AG04449 (cell line): ENCODE results near the gene HBM.

ENCODE experiments used
- CTCF ChIA-PET: fragments of 350-600 bp; formaldehyde crosslinking; extraction: SDS; loops from one replicate; lab custom pipeline; 2021; ENCODE audit warnings: antibody characterized with exemption; lab: Yijun Ruan, JAX
- POLR2A ChIA-PET: fragments of 400-600, 350-600 bp; formaldehyde crosslinking; extraction: SDS; loops from one replicate; lab custom pipeline; 2020; ENCODE audit warnings: antibody characterized with exemption, inconsistent platforms; lab: Yijun Ruan, JAX
- DNase-seq: peaks from one replicate; pipeline ENCODE4 v3.0.0-alpha.2; 2010; ENCODE audit warnings: low read depth, low spot score
- H3K4me3 ChIP-seq: 2 replicates; pipeline ENCODE4 v1.5.1; 2011; ENCODE audit warnings: low read depth, mild to moderate bottlenecking, control low read depth, low read length
- TF ChIP-seq, protein P1 (sequence below): IDR thresholded peaks from one replicate; pipeline ENCODE4 v1.5.1; 2011; ENCODE audit warnings: mild to moderate bottlenecking, moderate library complexity, low read length, control low read depth, inconsistent platforms; ENCODE audit not compliant: insufficient read depth; ENCODE audit errors: missing control alignments

Gene HBM, protein sequence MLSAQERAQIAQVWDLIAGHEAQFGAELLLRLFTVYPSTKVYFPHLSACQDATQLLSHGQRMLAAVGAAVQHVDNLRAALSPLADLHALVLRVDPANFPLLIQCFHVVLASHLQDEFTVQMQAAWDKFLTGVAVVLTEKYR

DNA sequence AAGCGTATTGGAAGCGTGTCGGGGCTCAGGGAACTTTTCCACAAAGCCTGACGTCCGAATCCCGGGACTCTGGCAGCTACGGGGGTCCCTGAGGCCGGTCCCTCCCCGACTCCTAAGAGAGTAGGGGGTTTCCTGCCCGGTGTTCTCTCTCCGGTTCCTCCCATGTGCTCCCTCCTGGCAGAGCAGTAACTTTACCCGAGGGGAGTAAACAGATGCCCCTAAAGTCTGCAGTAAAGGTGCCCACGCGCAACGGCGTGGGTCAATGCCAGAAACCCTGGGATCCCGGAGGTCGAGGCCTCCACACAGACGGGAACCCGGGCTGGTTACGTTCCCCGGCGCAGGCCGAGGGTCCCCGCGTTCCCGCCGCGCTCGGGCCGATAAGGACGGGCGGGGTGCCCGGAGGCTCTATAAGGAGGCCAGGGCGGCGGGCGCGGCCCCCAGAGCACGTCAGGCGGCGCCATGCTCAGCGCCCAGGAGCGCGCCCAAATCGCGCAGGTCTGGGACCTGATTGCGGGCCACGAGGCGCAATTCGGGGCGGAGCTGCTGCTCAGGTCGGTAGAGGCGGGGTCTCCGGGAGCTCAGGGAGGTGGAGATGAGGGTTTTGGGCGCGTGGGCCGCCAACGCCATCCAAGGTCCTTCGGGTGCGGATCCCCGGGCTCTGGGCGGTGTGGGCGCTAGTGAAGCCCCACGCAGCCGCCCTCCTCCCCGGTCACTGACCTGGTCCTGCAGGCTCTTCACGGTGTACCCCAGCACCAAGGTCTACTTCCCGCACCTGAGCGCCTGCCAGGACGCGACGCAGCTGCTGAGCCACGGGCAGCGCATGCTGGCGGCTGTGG lies at the start of gene HBM:
TSS of gene HBM (plus strand) at position 440 of the 836 bp plus-strand sequence. CDS start at position 460, 20 bp downstream.
- TF ChIP-seq, protein P1, sequence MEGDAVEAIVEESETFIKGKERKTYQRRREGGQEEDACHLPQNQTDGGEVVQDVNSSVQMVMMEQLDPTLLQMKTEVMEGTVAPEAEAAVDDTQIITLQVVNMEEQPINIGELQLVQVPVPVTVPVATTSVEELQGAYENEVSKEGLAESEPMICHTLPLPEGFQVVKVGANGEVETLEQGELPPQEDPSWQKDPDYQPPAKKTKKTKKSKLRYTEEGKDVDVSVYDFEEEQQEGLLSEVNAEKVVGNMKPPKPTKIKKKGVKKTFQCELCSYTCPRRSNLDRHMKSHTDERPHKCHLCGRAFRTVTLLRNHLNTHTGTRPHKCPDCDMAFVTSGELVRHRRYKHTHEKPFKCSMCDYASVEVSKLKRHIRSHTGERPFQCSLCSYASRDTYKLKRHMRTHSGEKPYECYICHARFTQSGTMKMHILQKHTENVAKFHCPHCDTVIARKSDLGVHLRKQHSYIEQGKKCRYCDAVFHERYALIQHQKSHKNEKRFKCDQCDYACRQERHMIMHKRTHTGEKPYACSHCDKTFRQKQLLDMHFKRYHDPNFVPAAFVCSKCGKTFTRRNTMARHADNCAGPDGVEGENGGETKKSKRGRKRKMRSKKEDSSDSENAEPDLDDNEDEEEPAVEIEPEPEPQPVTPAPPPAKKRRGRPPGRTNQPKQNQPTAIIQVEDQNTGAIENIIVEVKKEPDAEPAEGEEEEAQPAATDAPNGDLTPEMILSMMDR, result no peak
- ChIA-PET POLR2A (no interaction called here), CTCF (interaction anchor here (0.6 to 2.0 kb wide), 7 partner anchors 26 to 100 kb away, joined by 3 to 6 read pairs (median 3); no protein-coding TSS in a partner anchor)
- no peak within 1 kb of the TSS for H3K4me3 ChIP-seq
- DNase-seq, result no peak

DNA sequence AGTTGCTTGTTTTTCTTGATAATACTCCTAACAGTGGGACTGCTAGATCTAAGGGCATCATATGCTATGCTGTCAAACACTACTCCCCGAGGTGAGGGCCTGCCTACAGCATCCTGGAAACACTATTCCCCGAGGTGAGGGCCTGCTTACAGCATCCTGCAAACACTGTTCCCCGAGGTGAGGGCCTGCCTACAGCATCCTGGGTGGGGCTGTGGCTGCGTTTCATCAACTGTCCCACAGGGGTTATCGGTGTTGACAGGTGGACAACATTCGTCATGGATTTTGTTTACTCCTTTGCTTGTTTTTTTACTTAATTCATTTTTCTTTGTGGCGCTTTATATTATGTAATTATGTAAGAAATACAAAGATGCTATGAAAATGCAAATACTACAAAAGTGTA lies 49.8 kb upstream of the HBM start:
- H3K4me3 ChIP-seq, result no peak overlapping the region
- DNase-seq, result no peak
- POLR2A ChIA-PET, result no interaction called here
- TF ChIP-seq, protein P1, result no peak
- CTCF ChIA-PET, result interaction anchor here (1.2 to 8.8 kb wide), 5 partner anchors 10 to 246 kb away, joined by 3 to 120 read pairs (median 37); no protein-coding TSS in a partner anchor

DNA sequence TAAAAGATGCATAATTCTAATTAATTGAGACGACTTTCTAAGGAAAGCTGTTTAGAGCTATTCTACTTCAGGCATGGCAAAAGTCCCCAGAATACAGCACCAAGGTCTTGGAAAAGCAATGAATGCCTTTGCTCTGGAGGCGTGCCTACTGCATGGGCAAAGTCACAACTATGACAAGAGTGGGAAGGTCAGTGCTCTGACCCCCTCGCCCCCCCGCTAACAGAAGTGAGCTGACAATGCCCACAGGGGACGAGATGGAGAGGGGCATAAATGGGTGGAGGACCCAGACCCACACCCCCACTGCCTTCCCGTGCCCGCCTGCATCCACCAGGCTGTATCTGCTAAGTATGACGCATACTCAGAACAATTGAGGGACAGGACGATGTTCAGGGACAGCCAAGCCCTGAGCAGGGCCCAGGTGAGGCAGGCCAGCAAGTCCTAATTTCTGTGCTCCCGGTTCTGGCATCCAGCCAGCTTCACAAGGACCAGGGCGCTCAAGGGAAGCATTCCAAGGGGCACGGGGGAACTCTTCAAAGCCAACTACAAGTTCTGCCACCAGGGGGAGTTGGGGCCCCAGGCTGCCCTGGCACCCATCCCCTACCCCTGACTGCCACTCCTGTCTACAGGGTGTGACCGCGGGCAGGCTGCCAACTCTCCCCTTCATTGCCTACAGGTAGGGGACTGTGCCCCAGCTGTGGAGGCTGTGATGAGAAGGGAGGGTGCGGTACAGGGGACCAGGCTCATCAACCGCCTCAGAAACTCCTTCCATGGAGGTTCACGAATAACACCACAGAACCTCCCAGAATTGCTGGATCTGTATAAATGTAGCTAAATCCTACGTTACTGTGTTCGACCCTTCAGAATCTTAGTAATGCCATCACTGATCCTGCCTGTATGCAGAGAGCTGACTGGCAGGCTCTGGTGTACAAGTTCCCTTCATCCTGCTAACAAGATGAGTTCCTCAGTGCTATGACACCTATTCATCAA lies 48.1 kb upstream of the HBM start:
- DNase-seq, result no peak
- POLR2A ChIA-PET, result no interaction called here
- no peak overlapping the region for H3K4me3 ChIP-seq
- CTCF ChIA-PET, result interaction anchor here (0.8 to 8.8 kb wide), 25 partner anchors 11 to 244 kb away, joined by 3 to 120 read pairs (median 4); partner anchors contain the start of genes HBQ1, LUC7L and NPRL3
- TF ChIP-seq, protein P1, result peak; percentile 70

DNA sequence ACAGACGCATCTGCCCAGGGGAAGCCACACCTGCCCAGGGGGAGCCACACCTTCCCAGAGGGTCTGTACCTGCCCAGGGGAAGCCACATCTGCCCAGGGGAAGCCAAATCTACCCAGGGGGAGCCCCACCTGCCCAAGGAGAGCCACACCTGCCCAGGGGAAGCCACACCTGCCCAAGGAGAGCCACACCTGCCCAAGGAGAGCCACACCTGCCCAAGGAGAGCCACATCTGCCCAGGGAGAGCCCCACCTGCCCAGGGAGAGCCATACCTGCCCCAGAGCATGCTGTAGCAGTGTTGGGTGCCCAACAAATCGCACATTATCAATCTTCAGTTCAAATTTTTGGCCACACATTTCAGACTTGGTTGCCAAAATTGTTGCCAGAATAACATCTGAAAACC lies 46.9 kb upstream of the HBM start:
- ChIA-PET POLR2A (no interaction called here), CTCF (interaction anchor here (0.9 to 8.8 kb wide), 9 partner anchors 12 to 230 kb away, joined by 3 to 120 read pairs (median 10); partner anchors contain the start of genes HBQ1 and NPRL3)
- no peak overlapping the region for H3K4me3 ChIP-seq
- TF ChIP-seq, protein P1, result no peak
- DNase-seq, result no peak

DNA sequence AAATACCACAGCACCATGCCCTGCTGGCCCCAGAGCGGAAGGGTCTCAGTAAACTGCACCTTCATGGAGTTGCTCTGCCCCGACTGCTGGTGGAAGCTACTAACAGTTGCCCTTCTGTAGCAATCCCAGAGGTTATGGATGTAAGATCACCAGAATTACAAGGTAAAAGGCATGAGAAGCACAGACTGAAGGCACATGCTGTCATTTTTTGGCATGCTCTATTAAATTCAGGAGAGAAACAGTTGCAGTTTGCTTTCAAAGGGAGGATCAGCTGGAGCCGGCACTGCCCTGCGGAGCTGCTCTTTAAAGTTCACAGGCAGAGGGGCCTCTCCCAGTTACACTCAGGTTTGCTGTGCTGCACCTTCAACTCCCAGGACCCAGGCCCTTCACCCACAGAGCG lies 46.5 kb upstream of the HBM start:
- H3K4me3 ChIP-seq, result no peak overlapping the region
- ChIA-PET POLR2A (no interaction called here), CTCF (interaction anchor here (3.6 to 8.8 kb wide), 4 partner anchors 12 to 61 kb away, joined by 32 to 120 read pairs (median 46); partner anchors contain the start of gene HBQ1)
- TF ChIP-seq, protein P1, result no peak
- no peak for DNase-seq
